ENCODE measurements around the gene PAK4. TPM values are rescaled to one million over a fixed set of nuclear protein-coding genes. Genes with fewer than 3 reads are reported as not detected.
"Not testable (repeated sequence)": the region's sequence is repeated elsewhere in the genome, so short reads cannot be mapped to it uniquely, and the experiment has no call there.

PAK4 gene
- total RNA-seq, 1 donor from 2014 or later = 18.0 TPM

- DNase-seq (ENCODE audit: low spot score) = no peak
Observed at GRCh38 chr19:39129116-39129515, 3.5 kb downstream of the PAK4 start.

DNA sequence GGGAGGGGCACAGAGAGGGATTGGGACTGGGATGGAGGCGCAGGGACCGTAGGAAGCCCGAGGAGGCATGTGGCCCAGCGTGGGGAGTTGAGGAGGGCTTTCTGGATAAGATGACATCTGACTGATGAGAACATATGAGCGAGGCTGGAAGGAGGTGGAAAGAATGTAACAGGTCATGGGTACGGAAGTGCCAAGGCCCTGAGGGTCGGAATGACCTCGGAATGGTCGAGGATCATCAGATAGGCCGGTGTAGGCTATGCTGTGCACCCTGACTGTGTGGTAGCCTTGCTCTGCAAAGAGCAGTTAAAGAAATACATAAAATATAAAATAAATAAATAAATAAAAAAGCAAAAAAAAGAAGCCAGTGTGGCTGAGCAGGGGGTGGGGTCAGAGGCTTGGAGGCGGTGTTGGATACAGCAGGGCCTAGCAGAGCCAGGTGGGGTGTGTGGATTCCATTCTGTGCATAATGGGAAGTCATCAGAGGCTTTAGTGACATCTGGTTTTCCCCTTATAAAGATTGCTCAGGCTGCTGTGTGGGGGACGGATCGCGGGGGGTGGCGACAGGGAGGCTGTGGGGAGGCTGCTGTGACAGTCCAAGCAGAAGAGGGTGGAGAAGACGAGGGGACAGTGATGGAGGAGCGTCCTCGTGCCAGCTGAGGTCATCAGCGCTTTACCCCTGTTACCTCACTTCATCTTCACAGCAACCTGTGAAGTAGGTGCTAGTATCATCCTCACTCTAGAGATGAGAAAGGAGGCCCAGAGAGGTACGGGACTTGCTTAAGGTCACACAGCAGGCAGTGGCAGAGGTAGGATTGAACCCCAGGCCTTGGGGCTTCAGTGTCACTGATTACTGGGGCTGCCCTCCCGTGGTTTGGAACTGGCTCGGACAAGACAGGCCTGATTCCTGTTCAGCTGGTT, 5.0 kb downstream of the PAK4 start:
- DNase-seq (ENCODE audit: low spot score) = no peak

GRCh38 chr19:39131255-39131755, 5.7 kb downstream of the PAK4 start:
- no peak for DNase-seq (ENCODE audit: low spot score)

GRCh38 chr19:39132344-39132969, 6.9 kb downstream of the PAK4 start:
- no peak for DNase-seq (ENCODE audit: low spot score)

GRCh38 chr19:39133431-39134270, 8.1 kb downstream of the PAK4 start:
- no peak for DNase-seq (ENCODE audit: low spot score)

- no peak for DNase-seq (ENCODE audit: low spot score)
Observed at GRCh38 chr19:39135701-39136100, 10.1 kb downstream of the PAK4 start.

- no peak for DNase-seq (ENCODE audit: low spot score)
Observed at GRCh38 chr19:39136225-39136940, 10.8 kb downstream of the PAK4 start.

- no peak for DNase-seq (ENCODE audit: low spot score)
Observed at GRCh38 chr19:39137131-39137530, 11.5 kb downstream of the PAK4 start.

DNA sequence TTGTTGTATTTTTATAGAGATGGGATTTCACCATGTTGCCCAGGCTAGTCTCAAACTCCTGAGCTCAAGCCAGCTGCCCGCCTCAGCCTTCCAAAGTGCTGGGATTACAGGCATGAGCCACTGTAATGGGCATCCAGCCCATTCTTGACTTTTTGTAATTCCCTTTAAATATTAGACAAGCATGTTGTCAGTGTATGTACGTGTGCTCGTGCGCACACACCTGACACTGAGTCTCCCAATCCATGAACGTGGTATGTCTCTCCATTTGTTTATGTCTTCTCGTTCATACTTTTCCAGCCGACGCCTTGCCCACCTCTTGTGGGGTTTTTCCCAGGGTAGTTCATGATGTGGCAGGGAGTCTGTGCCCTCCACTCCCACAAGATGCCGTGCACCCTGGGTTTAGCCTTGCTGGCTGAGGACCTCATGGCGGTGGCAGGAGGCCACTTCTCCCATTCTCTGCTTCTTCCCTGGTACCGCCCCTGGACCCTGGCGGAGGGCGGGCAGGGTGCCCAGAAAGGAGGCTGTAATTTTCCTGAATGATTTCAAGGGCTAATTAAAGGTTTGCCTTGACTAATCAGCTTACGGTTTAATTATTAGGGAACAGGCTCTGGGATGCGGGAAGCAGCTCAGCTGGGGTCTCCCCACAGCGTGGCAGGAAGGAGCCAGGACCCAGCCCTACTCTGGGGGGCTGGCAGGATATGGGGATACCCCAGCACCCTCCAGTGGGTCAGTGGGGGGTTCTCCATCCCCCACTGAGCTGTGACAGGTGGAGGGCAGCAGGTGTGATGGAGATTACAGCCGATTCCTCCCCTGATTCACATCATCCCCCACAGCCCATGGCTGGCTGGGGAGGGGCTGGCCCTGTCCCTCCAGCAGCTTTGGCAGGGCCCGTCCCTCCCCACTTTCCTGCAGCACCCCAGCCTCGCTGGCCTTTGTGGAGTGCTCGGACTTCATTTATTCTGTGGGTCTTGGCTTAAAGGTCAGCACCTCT, 12.9 kb downstream of the PAK4 start:
- no peak for DNase-seq (ENCODE audit: low spot score)

GRCh38 chr19:39139305-39139874, 13.8 kb downstream of the PAK4 start:
- no peak for DNase-seq (ENCODE audit: low spot score)

DNA sequence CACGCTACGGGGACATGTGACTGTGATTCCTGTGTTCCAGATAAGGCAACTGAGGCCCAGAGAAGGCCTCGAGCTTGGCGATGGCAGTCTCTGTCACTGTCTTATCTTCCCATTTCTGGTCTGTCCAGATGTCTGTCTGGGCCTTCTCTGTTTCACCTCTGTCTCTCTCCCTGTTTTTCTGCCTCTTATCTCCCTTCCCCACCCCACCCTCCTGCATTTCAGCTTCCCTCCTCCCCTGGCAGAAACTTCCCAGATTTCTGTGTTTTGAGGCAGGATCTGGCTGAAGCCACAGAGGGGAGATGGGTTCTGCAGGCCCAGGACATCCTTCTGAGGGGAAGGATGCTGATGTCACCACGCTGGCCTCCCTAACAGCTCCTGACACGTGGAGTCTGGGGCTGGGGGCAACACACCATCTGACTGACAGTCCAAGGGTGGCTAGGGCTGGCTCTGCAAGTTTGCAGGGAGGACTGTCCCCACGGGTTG, 14.4 kb downstream of the PAK4 start:
- no peak for DNase-seq (ENCODE audit: low spot score)

GRCh38 chr19:39140594-39140993, 15.0 kb downstream of the PAK4 start:
- DNase-seq (ENCODE audit: low spot score) = no peak

DNA sequence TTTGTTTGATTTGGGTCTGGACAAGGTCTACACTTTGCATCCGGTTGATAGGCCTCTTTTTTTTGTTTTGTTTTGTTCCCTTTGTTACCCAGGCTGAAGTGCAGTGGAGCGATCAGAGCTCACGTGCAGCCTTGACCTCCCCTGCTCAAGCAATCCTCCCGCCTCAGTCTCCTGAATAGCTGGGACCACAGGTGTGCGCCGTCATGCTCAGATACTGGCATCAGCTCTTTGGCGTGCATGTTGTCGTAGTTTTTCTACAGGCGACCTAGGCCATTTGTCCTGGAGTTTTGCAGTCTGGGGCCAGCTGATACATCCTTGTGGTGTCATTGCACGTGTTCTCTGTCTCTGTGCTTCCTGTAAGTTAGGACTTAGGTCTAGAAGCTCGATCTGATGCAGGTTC, 16.3 kb downstream of the PAK4 start:
- DNase-seq (ENCODE audit: low spot score) = no peak

DNA sequence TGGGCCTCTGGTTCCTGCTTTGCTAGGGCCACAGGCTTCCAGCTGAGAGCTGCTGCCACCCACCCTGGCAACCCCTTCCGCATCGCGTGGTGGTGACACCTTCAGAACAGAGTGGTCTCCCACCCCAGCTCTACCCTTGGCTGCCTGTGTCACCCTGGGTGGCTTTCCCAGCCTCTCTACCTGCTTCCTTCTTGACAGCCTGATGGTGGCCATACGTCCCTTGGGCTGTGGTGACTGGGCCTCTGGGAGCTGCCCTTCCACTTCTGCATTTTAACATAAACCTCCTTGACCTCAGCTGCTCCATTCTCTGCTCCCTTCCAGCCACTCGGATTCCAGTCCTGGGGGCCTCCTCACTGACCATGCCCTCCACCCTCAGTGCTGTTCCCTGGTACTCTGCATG, 17.0 kb downstream of the PAK4 start:
- no peak for DNase-seq (ENCODE audit: low spot score)

DNA sequence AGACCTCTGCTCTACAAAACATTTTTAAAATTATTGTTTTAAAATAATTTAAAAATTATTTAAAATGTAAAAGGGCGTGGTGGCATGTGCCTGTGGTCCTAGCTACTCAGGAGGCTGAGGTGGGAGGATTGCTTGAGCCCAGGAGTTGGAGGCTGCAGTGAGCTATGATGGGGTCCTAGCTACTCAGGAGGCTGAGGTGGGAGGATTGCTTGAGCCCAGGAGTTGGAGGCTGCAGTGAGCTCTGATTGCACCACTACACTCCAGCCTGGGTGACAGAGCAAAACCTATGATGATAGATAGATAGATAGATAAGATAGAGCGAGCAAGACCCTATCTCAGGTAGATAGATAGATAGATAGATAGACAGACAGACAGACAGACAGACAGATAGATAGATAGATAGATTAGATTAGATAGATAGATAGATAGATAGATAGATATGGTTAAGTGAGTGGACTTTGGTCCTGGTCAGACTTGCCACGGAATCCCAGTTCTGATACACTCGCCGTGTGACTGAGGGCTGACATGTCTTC, 18.2 kb downstream of the PAK4 start:
- not testable (repeated sequence) for DNase-seq (ENCODE audit: low spot score)

GRCh38 chr19:39144290-39145071, 18.9 kb downstream of the PAK4 start:
- DNase-seq (ENCODE audit: low spot score) = no peak

GRCh38 chr19:39145180-39145953, 19.8 kb downstream of the PAK4 start:
- no peak for DNase-seq (ENCODE audit: low spot score)
